K562 (cell line): ENCODE measurements around the gene TFRC. TPM values are rescaled to one million over a fixed set of nuclear protein-coding genes. Genes with fewer than 3 reads are reported as not detected.
A peak's percentile ranks its signal among the peaks of the same experiment; 100 is the strongest.

Experiments
- CAMTA2 ChIP-seq: fragments of 250-450 bp; sonication (Bioruptor Pico); conservative IDR thresholded peaks from 2 replicates; pipeline ENCODE4 v1.5.1; 2022
- KLF1 ChIP-seq: fragments of 450-650 bp; IDR thresholded peaks from 2 replicates; pipeline ENCODE4 v1.6.1; 2016; ENCODE audit warnings: missing genetic modification characterization, missing compliant biosample characterization
- MAZ ChIP-seq, 2 experiments: fragments of 450-650 bp in 1 of 2; sonication (generic) in 1 of 2; formaldehyde crosslinking; IDR thresholded peaks in 1 of 2; conservative IDR thresholded peaks in 1 of 2; 2 replicates each; pipeline versions ENCODE4 v1.4.0 to v1.5.0; 2020; ENCODE audit warnings: mild to moderate bottlenecking in 1 of 2, missing genetic modification reagents in 1 of 2
- MIER1 ChIP-seq: fragments of 450-650 bp; IDR thresholded peaks from 2 replicates; pipeline ENCODE4 v1.6.1; 2016; ENCODE audit warnings: antibody characterized with exemption, mild to moderate bottlenecking, low read depth
- MTA1 ChIP-seq: fragments of 450-650 bp; IDR thresholded peaks from 2 replicates; pipeline ENCODE4 v1.6.1; 2017; ENCODE audit warnings: borderline replicate concordance
- NBN ChIP-seq: fragments of 450-650 bp; IDR thresholded peaks from 2 replicates; pipeline ENCODE4 v1.6.1; 2016; ENCODE audit warnings: low read depth, mild to moderate bottlenecking
- NCOA4 ChIP-seq: fragments of 450-650 bp; IDR thresholded peaks from 2 replicates; pipeline ENCODE4 v1.6.1; 2018; ENCODE audit warnings: mild to moderate bottlenecking; ENCODE audit not compliant: partially characterized antibody
- PHF21A ChIP-seq: fragments of 450-650 bp; IDR thresholded peaks from 2 replicates; pipeline ENCODE4 v1.6.1; 2017; ENCODE audit warnings: low read depth, borderline replicate concordance
- RAD21 ChIP-seq, 2 experiments: fragments of 250-450 bp in 1 of 2; fragments of 450-650 bp in 1 of 2; sonication (Bioruptor Pico) in 1 of 2; formaldehyde crosslinking in 1 of 2; IDR thresholded peaks in 1 of 2; conservative IDR thresholded peaks in 1 of 2; 2 replicates each; pipeline versions ENCODE4 v1.4.0 to v1.8.0; 2020 to 2022; ENCODE audit warnings: mild to moderate bottlenecking in 2 of 2, moderate library complexity in 1 of 2
- TRIM24 ChIP-seq, 2 experiments: fragments of 450-650 bp; IDR thresholded peaks; 2 replicates each; pipeline ENCODE4 v1.6.1; 2016
- ZKSCAN3 ChIP-seq: fragments of 250-450 bp; sonication (Bioruptor Pico); IDR thresholded peaks from 2 replicates; pipeline ENCODE4 v1.4.0; 2020
- ZNF24 ChIP-seq: fragments of 450-650 bp; IDR thresholded peaks from 2 replicates; pipeline ENCODE4 v1.6.1; 2016
- polyA plus RNA-seq, 8 experiments: library from polyadenylated mRNA; depleted of rRNA in 4 of 8; stranded (reverse) in 5 of 8; unstranded in 3 of 8; fragments of >200 nt; fragmentation: Nextera tagmentation in 2 of 8; fragmentation: Illumina TruSeq in 1 of 8; extraction: Ambion mirVana in 2 of 8; extraction: Trizol in 1 of 8; gene quantifications; 2 replicates each; pipeline versions ENCODE4 v1.2.1 to v1.2.3, GENCODE V29; 2011 to 2014; ENCODE audit warnings: inconsistent platforms in 1 of 8, missing spikeins in 1 of 8
- total RNA-seq, 7 experiments: library from RNA; depleted of rRNA in 6 of 7; stranded (reverse); fragments of >200 nt in 6 of 7; fragmentation: Illumina TruSeq in 2 of 7; extraction: Trizol in 2 of 7; gene quantifications; 2 replicates each; pipeline versions ENCODE4 v1.2.1 to v1.2.3, GENCODE V29; 2011 to 2021; ENCODE audit warnings: low replicate concordance in 1 of 7
- TF ChIP-seq, protein P1 (sequence below), 2 experiments: fragments of 450-650 bp; conservative IDR thresholded peaks; 2 replicates each; pipeline ENCODE4 v1.6.1; 2017; ENCODE audit warnings: mild to moderate bottlenecking in 2 of 2, moderate library complexity in 2 of 2
- TF ChIP-seq, protein P2 (sequence below): sonication (generic); formaldehyde crosslinking; IDR thresholded peaks from 2 replicates; pipeline ENCODE4 v1.8.0; 2023; ENCODE audit warnings: mild to moderate bottlenecking, missing genetic modification reagents
- TF ChIP-seq, protein P3 (sequence below): fragments of 450-650 bp; IDR thresholded peaks from 2 replicates; pipeline ENCODE4 v1.7.0; 2016; ENCODE audit warnings: borderline replicate concordance
- TF ChIP-seq, protein P4 (sequence below), 2 experiments: IDR thresholded peaks; 2 replicates each; pipeline ENCODE4 v1.6.1; 2011; ENCODE audit warnings: borderline replicate concordance in 1 of 2, control low read depth in 1 of 2, low read depth in 1 of 2, low read length in 1 of 2, mild to moderate bottlenecking in 1 of 2, mixed read lengths in 1 of 2, moderate library complexity in 1 of 2; ENCODE audit not compliant: insufficient read depth in 1 of 2, insufficient read length in 1 of 2, poor library complexity in 1 of 2, severe bottlenecking in 1 of 2; ENCODE audit errors: extremely low read depth in 1 of 2
- TF ChIP-seq, protein P5 (sequence below): fragments of 250-450 bp; sonication (Bioruptor Pico); IDR thresholded peaks from 2 replicates; pipeline ENCODE4 v1.5.0; 2021; ENCODE audit warnings: mild to moderate bottlenecking, moderate library complexity

The TFRC gene
- total and polyA plus RNA-seq, 9 of the 15 experiments (the other 6 are each of a cell fraction or from before 2014, with no cell fraction given) = 149 to 679 (median 332) TPM

DNA sequence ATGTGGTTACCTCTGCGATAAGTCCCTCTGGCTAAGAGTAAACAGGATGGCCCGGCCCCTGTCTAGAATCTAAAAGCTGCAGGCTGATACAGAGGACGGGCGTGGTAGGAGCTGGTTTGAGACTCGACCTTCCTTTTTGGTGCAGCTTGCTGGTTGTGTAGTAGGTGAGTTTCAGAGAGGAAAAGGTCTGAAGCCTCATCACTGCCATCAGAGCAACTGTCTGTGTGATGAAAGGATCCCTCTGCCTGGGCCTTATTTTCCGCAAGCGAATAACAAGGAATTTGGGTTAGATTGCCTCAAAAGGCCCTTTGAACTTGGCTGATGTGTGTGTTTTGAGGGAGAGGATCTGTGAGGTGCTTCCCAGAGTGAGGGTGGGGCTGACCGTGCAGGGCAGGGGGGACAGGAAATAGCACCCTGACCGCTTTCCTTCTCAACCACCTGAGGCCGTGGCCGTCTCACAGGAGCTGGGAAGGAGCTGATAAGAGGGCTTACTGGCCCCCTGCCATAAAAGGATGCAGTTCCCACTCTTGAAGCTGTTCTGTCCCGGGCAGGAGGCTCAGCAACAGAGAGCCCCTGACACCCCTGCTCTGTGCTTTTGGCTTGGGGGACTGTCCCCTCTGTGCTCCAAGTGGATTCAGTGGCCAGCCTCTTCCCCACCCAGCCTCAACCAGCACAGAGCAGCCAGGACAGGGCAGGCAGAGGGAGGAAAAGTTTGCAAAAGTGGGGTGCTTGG lies 45.6 kb upstream of the TFRC start (continued):
- TF ChIP-seq, protein P1, sequence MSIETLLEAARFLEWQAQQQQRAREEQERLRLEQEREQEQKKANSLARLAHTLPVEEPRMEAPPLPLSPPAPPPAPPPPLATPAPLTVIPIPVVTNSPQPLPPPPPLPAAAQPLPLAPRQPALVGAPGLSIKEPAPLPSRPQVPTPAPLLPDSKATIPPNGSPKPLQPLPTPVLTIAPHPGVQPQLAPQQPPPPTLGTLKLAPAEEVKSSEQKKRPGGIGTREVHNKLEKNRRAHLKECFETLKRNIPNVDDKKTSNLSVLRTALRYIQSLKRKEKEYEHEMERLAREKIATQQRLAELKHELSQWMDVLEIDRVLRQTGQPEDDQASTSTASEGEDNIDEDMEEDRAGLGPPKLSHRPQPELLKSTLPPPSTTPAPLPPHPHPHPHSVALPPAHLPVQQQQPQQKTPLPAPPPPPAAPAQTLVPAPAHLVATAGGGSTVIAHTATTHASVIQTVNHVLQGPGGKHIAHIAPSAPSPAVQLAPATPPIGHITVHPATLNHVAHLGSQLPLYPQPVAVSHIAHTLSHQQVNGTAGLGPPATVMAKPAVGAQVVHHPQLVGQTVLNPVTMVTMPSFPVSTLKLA (conservative IDR thresholded peaks at IDR 0.05) = peak; percentile 60 to 61; a peak in 3 of 4 replicates
- TF ChIP-seq ZNF24 (peak; percentile 49; the same call in 1 of the 2 replicates), CAMTA2 (CRISPR knock-in tag) (no peak), TRIM24 (IDR thresholded peaks at IDR 0.05) (peak in 1 of 2 experiments; percentile 70; a peak in 2 of 4 replicates), NCOA4 (no peak), MTA1 (peak; percentile 87), NBN (peak; percentile 75; the same call in 1 of the 2 replicates), PHF21A (peak; percentile 65; the same call in 1 of the 2 replicates), KLF1 (no peak), RAD21 (CRISPR knock-in tag; conservative IDR thresholded peaks at IDR 0.05 in 1 of 2, IDR thresholded peaks at IDR 0.05 in 1 of 2) (peak; percentile 43 to 67; a peak in 3 of 4 replicates), ZKSCAN3 (CRISPR knock-in tag) (no peak), MIER1 (0 out of 2 replicates have a peak, but pooled peaks have one; percentile 38), MAZ (CRISPR knock-in tag; conservative IDR thresholded peaks at IDR 0.05 in 1 of 2, IDR thresholded peaks at IDR 0.05 in 1 of 2) (peak; percentile 74 to 92)
- TF ChIP-seq, protein P2, sequence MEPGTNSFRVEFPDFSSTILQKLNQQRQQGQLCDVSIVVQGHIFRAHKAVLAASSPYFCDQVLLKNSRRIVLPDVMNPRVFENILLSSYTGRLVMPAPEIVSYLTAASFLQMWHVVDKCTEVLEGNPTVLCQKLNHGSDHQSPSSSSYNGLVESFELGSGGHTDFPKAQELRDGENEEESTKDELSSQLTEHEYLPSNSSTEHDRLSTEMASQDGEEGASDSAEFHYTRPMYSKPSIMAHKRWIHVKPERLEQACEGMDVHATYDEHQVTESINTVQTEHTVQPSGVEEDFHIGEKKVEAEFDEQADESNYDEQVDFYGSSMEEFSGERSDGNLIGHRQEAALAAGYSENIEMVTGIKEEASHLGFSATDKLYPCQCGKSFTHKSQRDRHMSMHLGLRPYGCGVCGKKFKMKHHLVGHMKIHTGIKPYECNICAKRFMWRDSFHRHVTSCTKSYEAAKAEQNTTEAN (CRISPR knock-in tag) = 0 out of 2 replicates have a peak, but pooled peaks have one; percentile 49
- TF ChIP-seq, protein P3, sequence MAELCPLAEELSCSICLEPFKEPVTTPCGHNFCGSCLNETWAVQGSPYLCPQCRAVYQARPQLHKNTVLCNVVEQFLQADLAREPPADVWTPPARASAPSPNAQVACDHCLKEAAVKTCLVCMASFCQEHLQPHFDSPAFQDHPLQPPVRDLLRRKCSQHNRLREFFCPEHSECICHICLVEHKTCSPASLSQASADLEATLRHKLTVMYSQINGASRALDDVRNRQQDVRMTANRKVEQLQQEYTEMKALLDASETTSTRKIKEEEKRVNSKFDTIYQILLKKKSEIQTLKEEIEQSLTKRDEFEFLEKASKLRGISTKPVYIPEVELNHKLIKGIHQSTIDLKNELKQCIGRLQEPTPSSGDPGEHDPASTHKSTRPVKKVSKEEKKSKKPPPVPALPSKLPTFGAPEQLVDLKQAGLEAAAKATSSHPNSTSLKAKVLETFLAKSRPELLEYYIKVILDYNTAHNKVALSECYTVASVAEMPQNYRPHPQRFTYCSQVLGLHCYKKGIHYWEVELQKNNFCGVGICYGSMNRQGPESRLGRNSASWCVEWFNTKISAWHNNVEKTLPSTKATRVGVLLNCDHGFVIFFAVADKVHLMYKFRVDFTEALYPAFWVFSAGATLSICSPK = no peak
- TF ChIP-seq, protein P4, sequence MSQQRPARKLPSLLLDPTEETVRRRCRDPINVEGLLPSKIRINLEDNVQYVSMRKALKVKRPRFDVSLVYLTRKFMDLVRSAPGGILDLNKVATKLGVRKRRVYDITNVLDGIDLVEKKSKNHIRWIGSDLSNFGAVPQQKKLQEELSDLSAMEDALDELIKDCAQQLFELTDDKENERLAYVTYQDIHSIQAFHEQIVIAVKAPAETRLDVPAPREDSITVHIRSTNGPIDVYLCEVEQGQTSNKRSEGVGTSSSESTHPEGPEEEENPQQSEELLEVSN (IDR thresholded peaks at IDR 0.05; ENCODE audit: borderline replicate concordance in 1 of 2, extremely low read depth in 1 of 2, insufficient read depth in 1 of 2, insufficient read length in 1 of 2, low read depth in 1 of 2, low read length in 1 of 2, poor library complexity in 1 of 2, severe bottlenecking in 1 of 2) = peak; percentile 60 to 78
- TF ChIP-seq, protein P5, sequence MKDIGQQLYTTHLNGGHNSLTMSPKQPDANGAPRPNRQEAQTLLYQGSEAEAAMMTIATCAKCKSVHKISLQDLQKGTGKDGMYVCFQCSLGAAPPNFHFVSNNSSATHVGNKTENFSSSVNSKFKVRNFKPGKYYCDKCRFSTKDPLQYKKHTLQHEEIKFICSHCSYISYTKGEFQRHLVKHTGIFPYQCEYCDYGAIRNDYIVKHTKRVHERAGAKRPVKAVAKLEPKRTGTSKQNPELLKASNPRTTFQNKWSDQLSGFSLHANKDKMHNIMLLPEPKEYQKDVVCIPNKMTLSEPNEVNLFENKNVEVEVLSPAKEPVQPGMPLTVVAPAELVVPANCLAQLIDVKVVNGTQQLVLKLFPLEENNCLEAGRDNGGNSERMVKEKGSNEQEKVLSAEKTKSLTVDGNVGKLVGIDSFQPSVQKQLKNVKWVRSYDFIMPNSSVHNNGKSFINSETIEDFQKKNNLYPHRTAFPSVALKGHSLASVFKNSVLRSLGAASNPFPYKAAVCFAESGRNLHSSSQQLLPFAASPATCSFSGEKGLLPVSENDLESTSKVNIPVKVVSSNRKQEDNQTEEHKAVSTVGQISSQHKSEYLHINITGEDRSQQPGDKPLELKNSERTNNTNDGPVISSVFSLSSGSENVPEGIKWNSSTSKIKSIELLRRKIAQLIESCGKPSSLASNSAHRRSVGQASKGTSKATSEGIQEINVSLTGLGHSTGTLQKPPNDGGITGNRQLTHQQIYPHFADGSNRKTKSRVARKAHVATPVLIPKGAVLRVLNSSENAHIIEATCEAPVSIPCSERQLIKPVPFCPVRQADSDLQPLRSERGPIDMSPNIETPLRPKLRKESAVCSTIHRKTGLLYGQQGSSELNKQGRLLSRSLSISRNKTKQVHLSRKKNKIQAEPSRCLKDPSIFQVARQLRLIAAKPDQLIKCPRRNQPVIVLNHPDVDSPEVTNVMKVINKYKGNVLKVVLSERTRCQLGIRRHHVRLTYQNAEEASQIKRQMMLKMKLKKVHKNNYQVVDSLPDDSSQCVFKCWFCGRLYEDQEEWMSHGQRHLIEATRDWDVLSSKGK (CRISPR knock-in tag) = no peak
